RWPE2 (cell line): ENCODE results near the gene HOXA9.
A peak's percentile ranks its signal among the peaks of the same experiment; 100 is the strongest.

Source experiments
- ATAC-seq: fragments of 200-7000 bp; cut with Tn5 transposase; 3 replicates; pipeline ENCODE4 v1.9.1; 2021; ENCODE audit warnings: low read depth
- DNase-seq: peaks from one replicate; pipeline ENCODE4 v3.0.0-alpha.2; 2020; ENCODE audit warnings: low spot score
- H3K27ac ChIP-seq: fragments of 450-650 bp; 2 replicates; pipeline ENCODE4 v1.5.1; 2017; ENCODE audit warnings: mild to moderate bottlenecking; ENCODE audit not compliant: poor library complexity, severe bottlenecking
- H3K27me3 ChIP-seq: fragments of 250-450 bp; sonication (Bioruptor Pico); 2 replicates; pipeline ENCODE4 v1.5.1; 2021; ENCODE audit warnings: mild to moderate bottlenecking, moderate library complexity; ENCODE audit not compliant: insufficient read depth, poor library complexity, severe bottlenecking
- H3K36me3 ChIP-seq: fragments of 250-450 bp; sonication (Bioruptor Pico); 2 replicates; pipeline ENCODE4 v1.5.1; 2020; ENCODE audit warnings: low read depth, mild to moderate bottlenecking, moderate library complexity
- H3K4me1 ChIP-seq: fragments of 250-450 bp; sonication (Bioruptor Pico); 2 replicates; pipeline ENCODE4 v1.5.1; 2021; ENCODE audit warnings: mild to moderate bottlenecking, moderate library complexity; ENCODE audit not compliant: insufficient read depth, poor library complexity, severe bottlenecking
- H3K4me3 ChIP-seq: fragments of 250-450 bp; sonication (Bioruptor Pico); 2 replicates; pipeline ENCODE4 v1.5.1; 2021; ENCODE audit warnings: mild to moderate bottlenecking, moderate library complexity; ENCODE audit not compliant: severe bottlenecking
- H3K9me3 ChIP-seq: fragments of 250-450 bp; sonication (Bioruptor Pico); 2 replicates; pipeline ENCODE4 v1.5.1; 2021; ENCODE audit warnings: mild to moderate bottlenecking, moderate library complexity; ENCODE audit not compliant: severe bottlenecking
- TF ChIP-seq, protein P1 (sequence below): fragments of 450-650 bp; IDR thresholded peaks from one replicate; pipeline ENCODE4 v1.5.1; 2017; ENCODE audit warnings: mild to moderate bottlenecking, moderate library complexity; ENCODE audit not compliant: poor library complexity, severe bottlenecking

HOXA9 gene

DNA sequence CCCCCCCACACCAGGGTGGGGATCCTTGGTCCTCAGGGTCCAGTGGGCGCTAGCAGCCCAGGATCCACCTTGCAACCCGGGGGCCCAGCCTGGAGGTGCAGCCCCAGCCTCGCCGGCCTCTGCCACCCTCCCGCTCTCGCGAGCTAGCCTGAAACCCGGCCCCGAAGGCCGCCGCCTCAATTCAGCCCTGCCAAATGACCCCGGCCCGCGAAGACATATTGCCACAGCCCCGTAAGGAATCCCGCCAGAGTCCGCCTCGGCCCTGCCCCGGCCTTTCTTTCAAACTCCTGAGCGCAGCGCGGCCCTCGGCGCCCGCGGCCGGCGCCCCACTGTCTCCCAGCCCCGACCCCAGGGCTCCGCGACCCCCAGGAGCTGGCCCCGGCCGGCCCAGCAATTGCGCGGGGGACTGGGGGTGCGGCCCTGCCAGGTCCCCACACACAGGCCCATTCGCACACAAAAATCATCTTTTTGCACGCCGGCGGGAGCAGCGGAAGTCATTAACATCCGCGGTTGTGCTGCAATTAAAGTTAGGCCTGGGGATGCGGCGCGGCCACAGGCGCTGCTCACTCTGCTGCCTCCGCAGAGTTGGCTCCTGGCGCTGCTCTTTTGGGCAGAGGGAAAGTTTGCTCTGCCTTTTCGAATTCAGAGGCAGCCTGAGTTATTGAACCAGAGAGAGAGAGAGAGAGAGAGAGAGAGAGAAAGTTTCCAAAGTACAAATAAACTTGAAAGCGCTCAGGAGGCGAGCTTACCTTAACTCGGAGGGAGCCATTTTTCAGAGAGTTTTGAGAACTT is 25.8 kb downstream of the HOXA9 start:
- Histone ChIP-seq H3K4me1 (peaks cover 18% of the 10 kb centered on the region), H3K27me3 (no peaks in the 10 kb centered on the region), H3K36me3 (peaks cover 3% of the 10 kb centered on the region; the same call in 1 of the 2 replicates), H3K27ac (peak overlapping the region; percentile 85), H3K4me3 (peak overlapping the region; percentile 23), H3K9me3 (no peaks in the 10 kb centered on the region)
- TF ChIP-seq, protein P1, sequence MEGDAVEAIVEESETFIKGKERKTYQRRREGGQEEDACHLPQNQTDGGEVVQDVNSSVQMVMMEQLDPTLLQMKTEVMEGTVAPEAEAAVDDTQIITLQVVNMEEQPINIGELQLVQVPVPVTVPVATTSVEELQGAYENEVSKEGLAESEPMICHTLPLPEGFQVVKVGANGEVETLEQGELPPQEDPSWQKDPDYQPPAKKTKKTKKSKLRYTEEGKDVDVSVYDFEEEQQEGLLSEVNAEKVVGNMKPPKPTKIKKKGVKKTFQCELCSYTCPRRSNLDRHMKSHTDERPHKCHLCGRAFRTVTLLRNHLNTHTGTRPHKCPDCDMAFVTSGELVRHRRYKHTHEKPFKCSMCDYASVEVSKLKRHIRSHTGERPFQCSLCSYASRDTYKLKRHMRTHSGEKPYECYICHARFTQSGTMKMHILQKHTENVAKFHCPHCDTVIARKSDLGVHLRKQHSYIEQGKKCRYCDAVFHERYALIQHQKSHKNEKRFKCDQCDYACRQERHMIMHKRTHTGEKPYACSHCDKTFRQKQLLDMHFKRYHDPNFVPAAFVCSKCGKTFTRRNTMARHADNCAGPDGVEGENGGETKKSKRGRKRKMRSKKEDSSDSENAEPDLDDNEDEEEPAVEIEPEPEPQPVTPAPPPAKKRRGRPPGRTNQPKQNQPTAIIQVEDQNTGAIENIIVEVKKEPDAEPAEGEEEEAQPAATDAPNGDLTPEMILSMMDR, result no peak
- DNase-seq (no peak), ATAC-seq (no peak)

GRCh38 chr7:27138985-27139333 is 26.4 kb downstream of the HOXA9 start:
- Histone ChIP-seq H3K4me1 (peaks cover 22% of the 10 kb centered on the region), H3K4me3 (peak overlapping the region; percentile 23), H3K9me3 (no peaks in the 10 kb centered on the region), H3K27me3 (no peaks in the 10 kb centered on the region), H3K27ac (peak overlapping the region; percentile 85), H3K36me3 (peaks cover under 1% of the 10 kb centered on the region; the same call in 1 of the 2 replicates)
- no peak for DNase-seq
- ATAC-seq, result no peak
- TF ChIP-seq, protein P1, result no peak

- Histone ChIP-seq H3K27me3 (no peaks in the 10 kb centered on the region), H3K4me1 (peaks cover 23% of the 10 kb centered on the region), H3K9me3 (no peaks in the 10 kb centered on the region), H3K27ac (peak overlapping the region; percentile 85), H3K4me3 (no peak overlapping the region), H3K36me3 (no peaks in the 10 kb centered on the region)
- DNase-seq, result no peak
- no peak for ATAC-seq
- TF ChIP-seq, protein P1, result no peak
Observed at GRCh38 chr7:27138472-27138871, 26.9 kb downstream of the HOXA9 start.

DNA sequence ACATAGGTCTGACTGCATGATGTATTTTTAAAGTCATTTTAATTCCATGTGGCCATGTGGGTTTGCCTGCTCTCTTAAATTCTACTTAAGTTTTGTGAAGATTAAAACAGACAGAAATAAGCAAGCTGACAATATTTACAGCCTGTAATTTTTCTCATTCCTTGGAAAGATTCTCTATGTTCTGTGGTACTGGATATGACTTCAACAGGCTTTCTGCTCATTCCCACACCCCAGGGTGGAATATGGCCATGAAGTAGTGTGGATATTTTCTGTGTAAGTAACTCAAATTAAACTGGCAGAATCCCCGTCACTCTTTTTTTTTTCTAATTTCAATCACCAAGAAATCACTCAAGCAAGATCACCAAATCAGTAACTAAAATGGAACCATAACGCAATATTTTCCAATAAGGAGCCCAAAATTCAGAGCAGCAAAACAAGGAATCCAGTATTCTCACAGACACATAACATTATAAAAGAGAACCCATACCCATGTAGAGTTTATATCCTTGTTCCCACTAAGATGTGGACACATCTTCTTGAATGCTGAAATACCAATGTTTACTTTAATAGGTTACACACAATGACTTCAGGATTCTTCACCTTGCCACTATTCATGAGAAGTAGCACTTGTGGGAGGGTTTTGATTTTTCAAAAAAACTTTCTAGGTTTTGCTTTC is 27.6 kb downstream of the HOXA9 start:
- Histone ChIP-seq H3K36me3 (no peaks in the 10 kb centered on the region), H3K27me3 (no peaks in the 10 kb centered on the region), H3K4me1 (peaks cover 23% of the 10 kb centered on the region), H3K4me3 (no peak overlapping the region), H3K9me3 (no peaks in the 10 kb centered on the region), H3K27ac (peak overlapping the region; percentile 85)
- DNase-seq (no peak), ATAC-seq (no peak)
- TF ChIP-seq, protein P1, result no peak

DNA sequence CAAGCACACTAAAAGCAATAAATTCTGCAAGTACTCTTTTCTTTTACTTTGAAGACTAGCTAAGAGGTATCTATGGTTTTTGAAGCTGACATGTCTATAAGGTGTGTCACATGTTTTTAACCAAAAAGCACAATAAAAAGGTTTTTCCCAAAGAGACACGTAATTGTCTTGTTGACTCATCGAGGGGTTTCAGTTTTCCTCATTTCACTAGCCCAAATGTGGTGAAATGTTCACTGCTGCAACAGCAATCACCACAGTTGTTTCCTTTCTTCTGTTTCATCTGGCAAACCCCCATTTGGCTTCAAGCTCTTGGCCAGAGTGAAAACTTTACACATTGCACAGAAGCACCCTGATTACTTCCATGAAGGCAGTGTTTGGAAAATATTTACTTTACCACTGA is 30.9 kb downstream of the HOXA9 start:
- H3K27me3 ChIP-seq, result no peaks in the 10 kb centered on the region
- DNase-seq, result no peak

More for the DNA sequence above, 30.9 kb downstream of the HOXA9 start:
- Histone ChIP-seq H3K27ac (peak overlapping the region; percentile 21), H3K36me3 (no peaks in the 10 kb centered on the region), H3K4me1 (peaks cover 27% of the 10 kb centered on the region), H3K4me3 (no peak overlapping the region), H3K9me3 (no peaks in the 10 kb centered on the region)
- ATAC-seq, result peak; percentile 28
- TF ChIP-seq, protein P1, result no peak
